ENCODE data around the gene EEF1G. TPM values are rescaled to one million over a fixed set of nuclear protein-coding genes. Genes with fewer than 3 reads are reported as not detected.
"Not testable (repeated sequence)": the region's sequence is repeated elsewhere in the genome, so short reads cannot be mapped to it uniquely, and the experiment has no call there.

The EEF1G gene
- total RNA-seq, 1 donor from 2014 or later = 1,017 TPM

GRCh38 chr11:62588966-62589637, 15.4 kb upstream of the EEF1G start:
- DNase-seq (ENCODE audit: low spot score) = peak; percentile 55
- Mint-ChIP-seq H3K27ac (ENCODE audit: unreplicated experiment) (no peak overlapping the region), H3K4me3 (ENCODE audit: unreplicated experiment) (no peak overlapping the region), H3K27me3 (ENCODE audit: low read depth) (no peaks in the 10 kb centered on the region), H3K36me3 (ENCODE audit: low read depth) (peaks cover 10% of the 10 kb centered on the region), H3K4me1 (ENCODE audit: low read depth) (peaks cover 27% of the 10 kb centered on the region), H3K9me3 (ENCODE audit: low read depth) (no peaks in the 10 kb centered on the region)
- TF ChIP-seq CTCF (IDR thresholded peaks at IDR 0.05) = peak; percentile 67

DNA sequence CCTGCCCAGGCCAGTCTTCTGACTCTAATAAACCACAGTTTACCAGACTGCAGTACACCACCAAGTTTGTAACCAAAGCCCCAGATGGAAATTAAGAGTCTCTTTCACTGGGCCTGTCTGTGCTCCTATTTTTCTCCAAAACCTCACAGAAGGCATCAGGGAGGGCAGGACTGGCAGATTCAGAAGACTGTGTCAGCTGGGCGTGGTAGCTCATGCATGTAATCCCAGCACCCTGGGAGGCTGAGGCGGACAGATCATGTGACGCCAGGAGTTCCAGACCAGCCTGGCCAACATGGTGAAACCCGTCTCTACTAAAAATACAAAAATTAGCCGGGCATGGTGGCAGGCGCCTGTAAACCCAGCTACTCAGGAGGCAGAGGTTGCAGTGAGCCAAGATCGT, 11.7 kb upstream of the EEF1G start:
- not testable (repeated sequence) for H3K4me3 Mint-ChIP-seq (ENCODE audit: unreplicated experiment); H3K36me3 Mint-ChIP-seq (ENCODE audit: low read depth); H3K27ac Mint-ChIP-seq (ENCODE audit: unreplicated experiment); H3K9me3 Mint-ChIP-seq (ENCODE audit: low read depth); H3K4me1 Mint-ChIP-seq (ENCODE audit: low read depth); H3K27me3 Mint-ChIP-seq (ENCODE audit: low read depth)
- DNase-seq (ENCODE audit: low spot score) = peak; percentile 37

GRCh38 chr11:62581735-62582134, 8.0 kb upstream of the EEF1G start:
- DNase-seq (ENCODE audit: low spot score); H3K4me1 Mint-ChIP-seq (ENCODE audit: low read depth); H3K4me3 Mint-ChIP-seq (ENCODE audit: unreplicated experiment); H3K27me3 Mint-ChIP-seq (ENCODE audit: low read depth); H3K36me3 Mint-ChIP-seq (ENCODE audit: low read depth); H3K9me3 Mint-ChIP-seq (ENCODE audit: low read depth); H3K27ac Mint-ChIP-seq (ENCODE audit: unreplicated experiment): not testable (repeated sequence)

GRCh38 chr11:62580959-62581715, 7.4 kb upstream of the EEF1G start:
- Mint-ChIP-seq H3K4me3 (ENCODE audit: unreplicated experiment) (no peak overlapping the region), H3K4me1 (ENCODE audit: low read depth) (peaks cover 9% of the 10 kb centered on the region)

DNA sequence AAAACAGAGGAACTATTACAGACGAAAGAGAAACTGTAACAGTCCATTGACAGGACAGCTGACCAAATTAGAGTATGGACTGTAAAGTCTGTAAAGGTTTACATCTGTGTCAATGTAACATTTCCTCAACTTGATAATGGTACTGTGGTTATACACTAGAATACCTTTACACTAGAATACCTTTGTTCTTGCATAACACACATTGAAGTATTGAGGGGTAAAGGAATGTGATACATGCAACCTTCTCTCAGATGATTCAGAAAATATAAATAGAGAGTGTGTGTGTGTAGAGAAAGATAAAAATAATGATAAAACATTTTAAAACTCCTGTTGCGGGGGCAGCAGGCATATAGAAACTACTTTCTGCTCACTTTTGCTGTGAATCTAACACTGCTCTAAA, 5.6 kb upstream of the EEF1G start:
- H3K36me3 Mint-ChIP-seq (ENCODE audit: low read depth) = peaks cover 11% of the 10 kb centered on the region
- H3K27ac Mint-ChIP-seq (ENCODE audit: unreplicated experiment) = no peak overlapping the region
- H3K9me3 Mint-ChIP-seq (ENCODE audit: low read depth) = no peaks in the 10 kb centered on the region
- DNase-seq (ENCODE audit: low spot score) = no peak
- TF ChIP-seq CTCF (IDR thresholded peaks at IDR 0.05) = no peak
- peaks cover 24% of the 10 kb centered on the region for H3K4me1 Mint-ChIP-seq (ENCODE audit: low read depth)
- no peaks in the 10 kb centered on the region for H3K27me3 Mint-ChIP-seq (ENCODE audit: low read depth)
- no peak overlapping the region for H3K4me3 Mint-ChIP-seq (ENCODE audit: unreplicated experiment)

More at GRCh38 chr11:62580959-62581715, 7.4 kb upstream of the EEF1G start:
- H3K36me3 Mint-ChIP-seq (ENCODE audit: low read depth) = peaks cover 10% of the 10 kb centered on the region
- no peaks in the 10 kb centered on the region for H3K27me3 Mint-ChIP-seq (ENCODE audit: low read depth)
- DNase-seq (ENCODE audit: low spot score) = peak; percentile 72
- no peak for TF ChIP-seq CTCF (IDR thresholded peaks at IDR 0.05)
- H3K9me3 Mint-ChIP-seq (ENCODE audit: low read depth) = no peaks in the 10 kb centered on the region
- no peak overlapping the region for H3K27ac Mint-ChIP-seq (ENCODE audit: unreplicated experiment)

GRCh38 chr11:62578541-62578940, 4.8 kb upstream of the EEF1G start:
- no peaks in the 10 kb centered on the region for H3K27me3 Mint-ChIP-seq (ENCODE audit: low read depth)
- H3K9me3 Mint-ChIP-seq (ENCODE audit: low read depth) = no peaks in the 10 kb centered on the region
- DNase-seq (ENCODE audit: low spot score) = peak; percentile 44
- H3K27ac Mint-ChIP-seq (ENCODE audit: unreplicated experiment) = no peak overlapping the region
- TF ChIP-seq CTCF (IDR thresholded peaks at IDR 0.05) = no peak
- peaks cover 11% of the 10 kb centered on the region for H3K36me3 Mint-ChIP-seq (ENCODE audit: low read depth)
- H3K4me1 Mint-ChIP-seq (ENCODE audit: low read depth) = peaks cover 24% of the 10 kb centered on the region
- no peak overlapping the region for H3K4me3 Mint-ChIP-seq (ENCODE audit: unreplicated experiment)
